H9 (cell line): ENCODE measurements around the gene CDK16. TPM values are rescaled to one million over a fixed set of nuclear protein-coding genes. Genes with fewer than 3 reads are reported as not detected.

Experiments used
- DNase-seq: peaks from one replicate; pipeline ENCODE4 v3.0.0-alpha.2; 2017
- H2AFZ ChIP-seq: one replicate; pipeline ENCODE4 v1.6.1; 2013; ENCODE audit warnings: mild to moderate bottlenecking, low read length, control low read depth, moderate library complexity
- H2AK5ac ChIP-seq: 2 replicates; pipeline ENCODE4 v1.6.1; 2013; ENCODE audit warnings: low read length, control low read depth, mixed read lengths; ENCODE audit not compliant: insufficient read length
- H2BK120ac ChIP-seq: one replicate; pipeline ENCODE4 v1.6.1; 2013; ENCODE audit warnings: low read depth, mild to moderate bottlenecking, low read length, control low read depth, inconsistent platforms; ENCODE audit not compliant: poor library complexity, severe bottlenecking
- H2BK12ac ChIP-seq: 2 replicates; pipeline ENCODE4 v1.6.1; 2013; ENCODE audit warnings: low read length, control low read depth, mixed read lengths, low read depth; ENCODE audit not compliant: insufficient read length
- H2BK15ac ChIP-seq: 2 replicates; pipeline ENCODE4 v1.6.1; 2013; ENCODE audit warnings: low read depth, low read length, control low read depth
- H2BK20ac ChIP-seq: one replicate; pipeline ENCODE4 v1.6.1; 2013; ENCODE audit warnings: low read depth, mild to moderate bottlenecking, low read length, control low read depth, inconsistent platforms; ENCODE audit not compliant: poor library complexity, severe bottlenecking
- H2BK5ac ChIP-seq: 2 replicates; pipeline ENCODE4 v1.6.1; 2013; ENCODE audit warnings: low read length, control low read depth, mixed read lengths; ENCODE audit not compliant: insufficient read length
- H3K14ac ChIP-seq: 2 replicates; pipeline ENCODE4 v1.6.1; 2013; ENCODE audit warnings: low read length, control low read depth; ENCODE audit not compliant: insufficient read depth
- H3K18ac ChIP-seq: 2 replicates; pipeline ENCODE4 v1.6.1; 2013; ENCODE audit warnings: low read depth, mild to moderate bottlenecking, mixed read lengths, low read length, control low read depth; ENCODE audit not compliant: insufficient read length
- H3K23ac ChIP-seq: 2 replicates; pipeline ENCODE4 v1.6.1; 2013; ENCODE audit warnings: low read length, control low read depth, mixed read lengths, low read depth; ENCODE audit not compliant: insufficient read length
- H3K23me2 ChIP-seq: 2 replicates; pipeline ENCODE4 v1.6.1; 2013; ENCODE audit warnings: low read depth, mild to moderate bottlenecking, mixed read lengths, low read length, control low read depth; ENCODE audit not compliant: insufficient read length, poor library complexity, severe bottlenecking
- H3K27ac ChIP-seq: 2 replicates; pipeline ENCODE4 v1.5.1; 2013; ENCODE audit warnings: low read length, control low read depth, mixed read lengths, low read depth; ENCODE audit not compliant: insufficient read length
- H3K27me3 ChIP-seq: 2 replicates; pipeline ENCODE4 v1.6.1; 2013; ENCODE audit warnings: low read length, control low read depth, inconsistent platforms; ENCODE audit not compliant: insufficient read depth
- H3K4ac ChIP-seq: 2 replicates; pipeline ENCODE4 v1.6.1; 2013; ENCODE audit warnings: low read depth, mild to moderate bottlenecking, control low read depth, inconsistent platforms, low read length, moderate library complexity
- H3K4me1 ChIP-seq: 2 replicates; pipeline ENCODE4 v1.6.1; 2013; ENCODE audit warnings: low read length, control low read depth, inconsistent platforms; ENCODE audit not compliant: insufficient read depth
- H3K4me2 ChIP-seq: 2 replicates; pipeline ENCODE4 v1.6.1; 2013; ENCODE audit warnings: low read length, control low read depth, mixed read lengths; ENCODE audit not compliant: insufficient read length, insufficient read depth
- H3K56ac ChIP-seq: 2 replicates; pipeline ENCODE4 v1.6.1; 2013; ENCODE audit warnings: low read depth, mild to moderate bottlenecking, mixed read lengths, low read length, control low read depth; ENCODE audit not compliant: insufficient read length
- H3K79me1 ChIP-seq: 2 replicates; pipeline ENCODE4 v1.6.1; 2013; ENCODE audit warnings: low read depth, mild to moderate bottlenecking, moderate library complexity, low read length, control low read depth, inconsistent platforms; ENCODE audit not compliant: insufficient read depth, poor library complexity, severe bottlenecking
- H3K79me2 ChIP-seq: 2 replicates; pipeline ENCODE4 v1.6.1; 2013; ENCODE audit warnings: low read length, control low read depth, inconsistent platforms; ENCODE audit not compliant: insufficient read depth
- H3K9ac ChIP-seq: 2 replicates; pipeline ENCODE4 v1.6.1; 2013; ENCODE audit warnings: low read length, control low read depth, mixed read lengths; ENCODE audit not compliant: insufficient read length; ENCODE audit errors: extremely low read depth
- H3K9me3 ChIP-seq: one replicate; pipeline ENCODE4 v1.6.1; 2013; ENCODE audit warnings: low read depth, low read length, inconsistent platforms; ENCODE audit not compliant: control insufficient read depth
- H3T11ph ChIP-seq: one replicate; pipeline ENCODE4 v1.6.1; 2013; ENCODE audit warnings: mild to moderate bottlenecking, low read length, control low read depth, inconsistent platforms
- H4K20me1 ChIP-seq: one replicate; pipeline ENCODE4 v1.6.1; 2013; ENCODE audit not compliant: control insufficient read depth, insufficient read length, insufficient read depth
- H4K5ac ChIP-seq: 2 replicates; pipeline ENCODE4 v1.6.1; 2013; ENCODE audit warnings: low read depth, mild to moderate bottlenecking, mixed read lengths, low read length, control low read depth; ENCODE audit not compliant: insufficient read length
- H4K8ac ChIP-seq: replicated peaks from 2 replicates; pipeline ENCODE4 v1.6.1; 2013; ENCODE audit warnings: low read length, control low read depth, mixed read lengths, low read depth; ENCODE audit not compliant: insufficient read length
- H4K91ac ChIP-seq: 2 replicates; pipeline ENCODE4 v1.6.1; 2013; ENCODE audit warnings: low read depth, mild to moderate bottlenecking, moderate library complexity, mixed read lengths, low read length, control low read depth; ENCODE audit not compliant: insufficient read length
- H3K27ac Mint-ChIP-seq, 3 experiments: 2 replicates in 2 of 3; 3 replicates in 1 of 3; pipeline ENCODE4 v1.8.0; 2020 to 2021; ENCODE audit warnings: mixed read lengths in 3 of 3, mild to moderate bottlenecking in 1 of 3, moderate library complexity in 1 of 3
- H3K27me3 Mint-ChIP-seq: 2 replicates; pipeline ENCODE4 v1.8.0; 2021; ENCODE audit warnings: low read depth, mild to moderate bottlenecking, moderate library complexity, mixed read lengths
- H3K36me3 Mint-ChIP-seq, 3 experiments: 2 replicates in 2 of 3; 3 replicates in 1 of 3; pipeline ENCODE4 v1.8.0; 2020 to 2021; ENCODE audit warnings: low read depth in 3 of 3, mixed read lengths in 3 of 3; ENCODE audit not compliant: insufficient read depth in 1 of 3
- H3K4me1 Mint-ChIP-seq, 2 experiments: 2 replicates each; pipeline ENCODE4 v1.8.0; 2020; ENCODE audit warnings: mixed read lengths in 2 of 2
- H3K4me3 Mint-ChIP-seq, 2 experiments: 2 replicates in 1 of 2; 3 replicates in 1 of 2; pipeline ENCODE4 v1.8.0; 2020 to 2021; ENCODE audit warnings: mild to moderate bottlenecking in 2 of 2, mixed read lengths in 2 of 2, moderate library complexity in 1 of 2
- H3K9me3 Mint-ChIP-seq, 2 experiments: 2 replicates in 1 of 2; 3 replicates in 1 of 2; pipeline ENCODE4 v1.8.0; 2020; ENCODE audit warnings: mild to moderate bottlenecking in 2 of 2, mixed read lengths in 2 of 2, moderate library complexity in 1 of 2
- CTCF ChIP-seq: fragments of 200-600 bp; sonication (generic); conservative IDR thresholded peaks from 3 replicates; pipeline ENCODE4 v1.8.0; 2021; ENCODE audit warnings: antibody characterized with exemption, mild to moderate bottlenecking
- WGBS: extraction: QIAGEN DNeasy Blood & Tissue Kit; methylation state at CpG from one replicate; pipeline ENCODE4 v1.1.7; 2013; ENCODE audit warnings: missing lambda C conversion rate, low lambda C conversion rate, mixed read lengths; ENCODE audit not compliant: insufficient read length; ENCODE audit errors: extremely low coverage; 5-methylcytosine and 5-hydroxymethylcytosine counted together
- total RNA-seq: library from RNA; stranded (reverse); gene quantifications from 2 replicates; pipeline ENCODE4 v1.2.1, GENCODE V29; 2021

Gene CDK16
- total RNA-seq, 1 experiment from 2014 or later = 226 TPM

- DNase-seq = no peak
- no peak overlapping the region for H4K8ac ChIP-seq
These were observed 44.1 kb upstream of the CDK16 start for GRCh38 chrX:47174376-47174775.

More at GRCh38 chrX:47174376-47174775, 44.1 kb upstream of the CDK16 start:
- Histone ChIP-seq H3K79me2 (no peaks in the 10 kb centered on the region), H3K4me1 (no peaks in the 10 kb centered on the region), H3K23ac (no peak overlapping the region), H2AFZ (no peak overlapping the region), H2BK120ac (no peak overlapping the region), H2BK5ac (no peak overlapping the region), H3T11ph (no peak overlapping the region), H2BK12ac (no peak overlapping the region), H2AK5ac (no peak overlapping the region), H4K91ac (no peak overlapping the region), H2BK15ac (no peak overlapping the region), H3K4me2 (no peak overlapping the region), H3K56ac (no peak overlapping the region), H2BK20ac (no peak overlapping the region), H3K9ac (no peak overlapping the region), H3K79me1 (no peaks in the 10 kb centered on the region), H3K27ac (no peak overlapping the region), H4K5ac (no peak overlapping the region), H3K9me3 (no peaks in the 10 kb centered on the region), H3K14ac (no peak overlapping the region), H4K20me1 (no peaks in the 10 kb centered on the region), H3K4ac (no peak overlapping the region), H3K18ac (no peak overlapping the region), H3K27me3 (no peaks in the 10 kb centered on the region; the same call in 1 of the 2 replicates), H3K23me2 (no peaks in the 10 kb centered on the region)
- no peak for TF ChIP-seq CTCF
- no peaks in the 10 kb centered on the region; the same call in 1 of the 2 replicates for H3K27me3 Mint-ChIP-seq
- H3K9me3 Mint-ChIP-seq = peaks cover 64 to 82% of the 10 kb centered on the region in 2 experiments
- H3K4me1 Mint-ChIP-seq = no peaks in the 10 kb centered on the region
- no peak overlapping the region for H3K4me3 Mint-ChIP-seq
- H3K36me3 Mint-ChIP-seq = peaks cover 41 to 78% (median 75%) of the 10 kb centered on the region in 3 experiments
- H3K27ac Mint-ChIP-seq = no peak overlapping the region
- WGBS = no CpG with 5 or more reads among the region's 12 CpGs
